ENCODE data around the gene ZFP36L2. TPM values are rescaled to one million over a fixed set of nuclear protein-coding genes. Genes with fewer than 3 reads are reported as not detected.
A peak's percentile ranks its signal among the peaks of the same experiment; 100 is the strongest.

The ZFP36L2 gene
- total and polyA plus RNA-seq, 10 of the 15 experiments (the other 5 are each of a cell fraction or from before 2014, with no cell fraction given), result 4.3 to 64.9 (median 19.5) TPM

- TF ChIP-seq BHLHE40 (IDR thresholded peaks at IDR 0.05; ENCODE audit: borderline replicate concordance in 1 of 2, low read depth in 2 of 2, low read length in 1 of 2), result peak; percentile 92 to 96
- no peak for TF ChIP-seq SMARCA5 (IDR thresholded peaks at IDR 0.05)
- peak in 1 of 2 experiments; percentile 38; a peak in 1 of 3 replicates for TF ChIP-seq EGR1 (IDR thresholded peaks at IDR 0.05; ENCODE audit: borderline replicate concordance in 1 of 2, low read depth in 2 of 2, low read length in 2 of 2)
- no peak for TF ChIP-seq MYB (IDR thresholded peaks at IDR 0.05; ENCODE audit: borderline replicate concordance, low read depth, low read length)
- TF ChIP-seq EZH2 (IDR thresholded peaks at IDR 0.05; ENCODE audit: borderline replicate concordance, control insufficient read depth, low read depth, low read length), result no peak
- peak; percentile 68; the same call in 1 of the 3 replicates for TF ChIP-seq POU2F2 (IDR thresholded peaks at IDR 0.05; ENCODE audit: borderline replicate concordance, low read depth, low read length)
- TF ChIP-seq RELB (IDR thresholded peaks at IDR 0.05; ENCODE audit: low read depth), result peak; percentile 69
- TF ChIP-seq EP300 (IDR thresholded peaks at IDR 0.05; ENCODE audit: borderline replicate concordance in 1 of 2, control insufficient read depth in 1 of 2, low read depth in 2 of 2, low read length in 2 of 2), result peak; percentile 32 to 46; a peak in 1 of 4 replicates
- TF ChIP-seq ATF2 (IDR thresholded peaks at IDR 0.05; ENCODE audit: low read length), result no peak
- no peak for TF ChIP-seq NR2C2 (IDR thresholded peaks at IDR 0.05; ENCODE audit: borderline replicate concordance, control insufficient read depth, insufficient read length, low read depth)
- TF ChIP-seq TARDBP (IDR thresholded peaks at IDR 0.05; ENCODE audit: borderline replicate concordance), result no peak
- TF ChIP-seq TAF1 (IDR thresholded peaks at IDR 0.05; ENCODE audit: borderline replicate concordance, low read depth, low read length), result peak; percentile 70
- peak; percentile 90; the same call in 1 of the 2 replicates for TF ChIP-seq ZNF687 (IDR thresholded peaks at IDR 0.05)
- peak; percentile 89 for TF ChIP-seq POLR2AphosphoS5 (IDR thresholded peaks at IDR 0.05; ENCODE audit: low read length)
- TF ChIP-seq SIN3A (IDR thresholded peaks at IDR 0.05; ENCODE audit: low read depth, low read length), result peak; percentile 37
- TF ChIP-seq RFX5 (IDR thresholded peaks at IDR 0.05; ENCODE audit: low read depth, low read length), result no peak
- TF ChIP-seq CBFB (IDR thresholded peaks at IDR 0.05; ENCODE audit: low read depth), result peak; percentile 60; the same call in 1 of the 2 replicates
These were observed 6.8 kb downstream of the ZFP36L2 start (continued) for GRCh38 chr2:43219383-43220228.
